NCI-H2171 treated with DMSO at 0.1 percent for 48 hours (cell line): Measurements from ENCODE around the gene APC.

Source experiments
- DNase-seq: peaks from one replicate; lab custom pipeline; 2025; lab: John Stamatoyannopoulos, UW

Gene APC

DNA sequence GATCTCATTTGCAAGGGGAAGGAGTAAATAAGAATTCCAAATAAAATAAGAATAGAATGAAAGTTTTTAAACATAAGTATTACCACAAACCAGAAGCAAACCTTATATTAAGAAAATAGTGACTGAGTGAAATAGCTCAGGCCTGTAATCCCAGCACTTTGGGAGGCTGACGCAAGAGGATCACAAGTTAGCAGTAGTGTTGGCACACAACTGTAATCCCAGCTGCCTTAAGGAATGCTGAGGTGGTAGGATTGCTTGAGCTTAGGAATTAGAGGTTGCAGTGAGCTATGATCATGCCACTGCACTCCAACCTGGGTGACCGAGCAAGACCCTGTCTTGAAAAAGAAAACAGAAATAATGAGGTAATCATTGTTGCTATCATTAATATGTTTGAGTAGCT, 47.0 kb downstream of the APC start:
- no peak for DNase-seq

DNA sequence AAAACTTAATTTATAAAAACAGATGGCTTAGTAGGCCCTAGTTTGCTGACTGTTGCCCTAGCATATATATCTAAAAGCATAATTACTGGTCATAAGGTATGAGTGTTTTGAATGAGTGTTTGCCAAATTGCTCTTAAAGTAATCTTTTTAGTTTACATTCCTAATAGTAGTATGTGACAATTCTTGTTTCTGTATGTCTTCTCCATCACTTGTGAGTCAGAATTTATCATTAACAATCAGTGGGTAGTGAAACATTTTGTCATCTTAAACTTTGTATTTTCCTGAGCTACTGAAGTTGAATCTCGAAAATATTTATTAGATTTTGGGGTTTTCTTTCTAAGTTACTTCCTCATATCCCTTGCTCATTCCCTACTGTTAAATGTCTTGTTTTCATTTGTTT, 49.6 kb downstream of the APC start:
- DNase-seq = no peak

DNA sequence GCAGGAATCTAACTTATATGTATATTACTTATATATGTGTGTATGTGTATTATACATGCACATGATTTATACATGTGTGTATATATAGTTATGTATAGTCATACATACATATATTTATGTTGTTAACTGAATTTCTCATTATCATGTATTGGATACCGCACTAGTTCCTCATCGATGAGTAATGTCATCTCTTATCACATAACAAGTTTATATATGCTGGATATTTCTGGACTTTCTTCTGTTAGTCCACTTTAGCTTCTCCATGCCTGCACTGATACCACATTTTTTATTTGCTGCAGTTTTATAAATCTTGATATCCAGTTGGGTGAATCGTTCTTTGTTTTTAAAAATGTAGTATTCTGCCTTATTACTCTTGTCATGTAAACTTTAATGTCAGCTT, 50.2 kb downstream of the APC start:
- DNase-seq = no peak

DNA sequence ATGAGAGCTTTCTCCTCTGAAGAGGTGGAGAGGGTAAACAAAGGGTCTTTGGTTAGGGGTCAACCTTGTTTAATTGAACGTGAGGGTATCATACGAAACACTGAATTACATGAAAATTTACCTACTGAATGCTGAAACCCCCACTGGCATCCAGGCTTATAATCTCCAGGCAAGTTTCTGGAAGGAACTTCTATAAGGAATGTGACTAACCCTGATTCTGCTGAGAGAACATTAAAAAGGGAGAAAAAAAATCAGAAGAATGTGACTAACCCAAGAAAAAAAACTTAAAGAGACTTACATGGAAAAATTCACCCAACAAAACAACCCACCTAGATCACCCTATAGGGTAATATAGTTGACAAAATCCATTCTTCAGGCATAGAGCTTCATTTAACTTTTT, 55.5 kb downstream of the APC start:
- DNase-seq = no peak

DNA sequence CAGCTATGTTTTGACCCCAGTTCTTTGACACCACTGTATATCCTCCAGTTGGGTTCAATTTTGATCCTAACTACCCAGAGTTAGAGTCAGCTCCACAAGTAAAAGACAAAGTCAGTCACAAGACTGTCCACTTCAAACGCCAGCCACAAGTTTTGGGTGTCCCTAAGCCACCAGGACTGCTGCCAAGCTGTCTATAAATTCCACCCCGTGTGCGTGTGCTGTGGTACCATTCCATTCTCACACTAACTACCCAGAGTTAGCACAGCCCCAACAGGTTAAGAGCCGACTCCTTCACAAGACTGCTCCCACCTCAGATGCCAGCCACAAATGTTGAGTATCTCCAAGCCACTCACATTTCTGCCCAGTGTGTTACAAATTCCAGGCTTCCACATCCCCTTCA, 56.7 kb downstream of the APC start:
- DNase-seq = no peak

DNA sequence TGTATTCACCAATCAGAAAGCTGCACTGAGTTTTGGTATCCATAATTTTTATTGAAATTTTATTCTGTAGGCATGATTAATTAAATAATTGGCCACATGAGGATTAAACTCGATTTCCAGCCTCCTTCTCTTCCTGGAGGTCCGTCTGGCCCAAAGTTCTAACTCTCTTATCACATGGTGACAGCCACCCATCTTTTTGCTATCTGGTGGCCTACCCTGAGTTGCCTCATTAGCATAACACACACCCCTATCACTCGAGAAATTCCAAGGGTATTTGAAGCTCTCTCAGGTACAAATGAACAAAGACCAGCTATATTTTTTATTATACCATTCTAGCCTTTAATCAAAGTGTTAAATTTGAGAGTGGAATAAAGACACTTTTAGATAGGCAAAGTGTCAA, 57.7 kb downstream of the APC start:
- no peak for DNase-seq

DNA sequence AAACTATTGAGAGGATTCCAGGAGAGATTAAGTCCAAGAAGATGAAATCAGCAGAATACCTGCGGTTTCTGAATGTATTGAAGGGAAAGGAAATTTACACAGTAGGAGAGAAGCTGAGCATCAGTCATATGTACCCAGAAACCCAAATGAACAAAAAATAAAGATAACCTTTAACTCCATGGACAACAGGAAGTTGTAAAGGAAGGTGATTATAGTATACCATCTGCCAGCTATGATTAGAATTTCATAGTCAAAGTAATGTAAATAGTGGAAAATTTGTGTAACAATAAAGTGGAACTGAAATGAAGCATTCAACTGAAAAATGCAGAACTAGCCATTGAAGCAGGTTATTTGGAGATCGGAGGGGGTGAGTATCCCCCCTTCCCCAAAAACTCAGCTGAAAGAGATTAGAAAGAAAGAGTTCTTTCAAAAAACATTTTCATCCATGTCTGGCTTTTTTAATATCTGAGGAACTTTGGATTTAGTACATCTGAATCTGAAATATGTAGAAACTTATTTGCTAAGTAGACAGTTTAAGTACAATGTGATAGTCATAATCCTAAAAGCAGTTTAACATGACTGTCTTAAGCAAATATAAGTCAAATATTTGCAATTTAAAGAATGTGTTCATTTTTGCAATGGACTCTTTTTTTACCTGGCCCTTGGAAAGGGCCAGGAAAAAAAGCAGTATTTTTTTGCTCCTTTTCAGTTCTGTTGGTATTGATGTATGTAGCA, 58.4 kb downstream of the APC start:
- DNase-seq = no peak

DNA sequence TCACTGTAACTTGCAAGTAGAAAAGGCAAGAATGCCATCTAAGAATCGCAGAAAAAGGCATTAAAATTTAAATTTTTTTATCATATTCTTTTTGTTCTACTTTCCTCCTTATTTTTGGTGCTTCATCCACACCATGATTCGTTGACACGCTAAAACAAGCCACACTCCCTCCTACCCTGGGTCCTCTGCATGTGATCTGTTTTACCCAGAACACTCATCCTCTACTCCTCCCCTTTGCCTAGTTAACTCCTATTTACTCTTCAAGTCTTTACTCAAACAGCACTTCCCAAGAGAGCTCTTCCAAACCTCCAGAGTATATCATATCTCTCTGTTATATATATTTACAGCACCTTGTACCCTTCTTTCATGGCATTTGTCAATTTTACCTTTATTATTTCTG, 62.0 kb downstream of the APC start:
- peak; percentile 2 for DNase-seq

DNA sequence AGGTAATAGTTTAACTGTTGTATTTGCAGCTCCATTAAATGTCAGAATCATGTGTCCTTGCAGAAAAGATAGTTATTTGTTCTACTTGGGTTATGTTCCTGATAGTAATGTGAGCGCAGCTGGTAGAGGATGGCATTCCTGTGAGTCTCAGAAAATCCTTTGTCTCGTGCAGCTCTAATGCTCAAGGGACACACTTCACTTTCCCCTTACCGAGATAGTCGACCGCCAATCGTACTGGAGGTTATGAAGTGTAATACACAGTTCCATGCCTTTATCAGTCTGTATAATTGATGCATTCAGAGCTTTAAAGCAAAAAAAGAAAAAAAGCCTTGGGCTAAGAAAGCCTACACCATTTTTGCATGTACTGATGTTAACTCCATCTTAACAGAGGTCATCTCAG, 63.2 kb downstream of the APC start:
- peak; percentile 1 for DNase-seq

DNA sequence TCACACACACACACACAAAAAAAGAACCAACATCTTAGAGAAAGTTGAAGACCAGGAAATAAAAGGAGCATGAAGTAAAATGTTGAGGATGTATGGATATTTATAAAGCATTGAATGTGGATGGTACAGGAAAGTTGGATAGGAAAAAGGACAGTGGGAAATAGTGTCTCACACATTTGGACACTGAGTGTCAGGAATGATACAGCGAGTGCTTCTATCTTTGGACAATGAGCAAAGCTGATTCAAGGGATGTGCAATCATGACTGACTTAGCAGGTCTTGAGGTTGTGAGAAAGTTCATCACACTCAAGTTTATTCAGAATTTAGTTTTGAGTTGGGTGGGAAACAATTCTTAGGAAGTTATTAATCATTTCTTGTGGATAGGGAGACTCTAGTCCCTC, 73.3 kb downstream of the APC start:
- DNase-seq = no peak

DNA sequence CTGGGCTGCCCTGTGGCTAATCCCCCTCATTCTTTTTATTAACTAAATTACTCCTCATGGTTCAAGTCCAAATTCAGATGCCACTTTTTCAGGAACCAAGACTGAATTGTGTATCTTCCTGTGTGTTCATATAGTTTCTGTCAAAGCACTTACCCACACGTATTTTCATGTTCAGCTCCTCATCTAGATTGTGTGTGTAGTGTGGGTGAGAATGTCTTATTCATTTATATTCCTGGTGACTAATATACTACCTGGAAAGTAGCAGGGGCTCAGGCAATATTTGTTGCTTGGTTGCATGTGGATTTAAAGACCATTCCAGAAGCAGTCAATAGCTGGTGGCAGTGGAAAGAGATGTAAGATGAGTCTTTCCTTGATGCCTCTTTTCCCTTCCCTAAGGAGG, 74.9 kb downstream of the APC start:
- no peak for DNase-seq

DNA sequence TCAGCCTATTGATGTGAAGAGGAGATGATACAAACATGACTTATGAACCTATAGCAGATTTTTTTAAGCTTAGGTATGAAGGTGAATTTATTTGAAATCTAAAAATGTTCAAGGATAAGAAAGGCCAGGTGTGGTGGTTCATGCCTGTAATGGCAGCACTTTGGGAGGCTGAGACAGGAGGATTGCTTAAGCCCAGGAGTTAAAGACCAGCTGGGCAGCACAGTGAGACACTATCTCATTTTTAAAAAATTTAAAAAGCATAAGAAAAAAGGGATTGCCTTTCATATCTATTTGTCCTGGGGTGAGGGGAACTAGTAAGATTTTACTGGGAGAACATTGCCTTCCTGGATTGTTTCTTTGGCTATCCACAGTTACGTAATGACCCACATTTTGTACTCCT, 82.6 kb downstream of the APC start:
- no peak for DNase-seq

DNA sequence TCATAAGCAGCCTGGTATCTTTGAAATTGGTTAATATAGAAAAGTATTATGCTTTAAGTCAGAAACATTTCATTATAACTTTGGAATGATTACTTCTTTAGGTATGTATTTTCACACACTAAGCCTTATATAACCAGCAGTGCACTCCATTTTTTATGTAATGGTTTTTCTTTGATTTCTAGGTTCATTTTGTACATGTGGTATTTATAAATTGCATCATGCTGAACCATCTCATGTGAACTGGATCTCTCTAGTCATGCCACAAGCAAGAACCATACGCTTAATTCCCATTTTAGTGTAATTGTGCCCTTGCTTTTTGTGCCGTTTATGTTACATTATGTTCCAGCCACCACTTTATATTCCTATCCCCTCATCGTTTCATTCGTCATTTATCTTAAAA, 84.8 kb downstream of the APC start:
- DNase-seq = no peak

DNA sequence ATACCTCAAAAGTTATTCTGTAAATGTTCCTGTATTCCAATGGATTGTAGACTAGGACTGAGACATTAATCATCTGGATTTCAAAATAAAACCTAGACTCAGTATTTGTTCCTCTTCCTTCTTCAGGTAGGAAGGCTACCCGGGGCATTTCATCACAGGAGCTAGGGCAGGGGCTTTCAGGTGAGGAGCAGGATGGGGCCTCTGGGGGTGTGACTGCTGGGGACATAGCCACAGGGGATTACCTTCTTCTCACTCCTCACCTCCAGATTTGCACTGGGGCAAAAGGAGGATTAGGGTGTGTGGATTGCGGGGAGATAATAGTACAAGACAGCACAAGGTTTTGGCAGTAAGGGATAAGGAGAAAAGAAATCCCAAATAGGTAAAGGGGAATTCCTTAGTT, 85.5 kb downstream of the APC start:
- DNase-seq = no peak

DNA sequence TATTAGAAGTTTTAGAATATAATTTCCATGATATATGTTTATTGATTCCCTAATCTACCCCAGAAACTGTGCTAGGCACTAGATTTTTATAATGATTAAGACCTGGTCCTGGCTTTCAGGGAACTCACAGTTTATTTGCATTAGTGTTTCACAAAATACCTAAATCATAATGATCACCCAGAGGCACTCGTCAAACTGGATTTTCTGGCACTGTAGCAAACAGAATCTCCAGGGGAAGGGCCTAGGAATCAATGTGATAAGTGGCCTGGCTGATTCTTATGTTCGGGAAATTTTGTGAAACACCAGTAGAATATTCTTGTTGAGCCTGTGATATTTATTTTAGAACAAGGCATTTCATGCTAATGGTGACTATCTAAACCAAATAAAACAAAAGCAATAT, 86.0 kb downstream of the APC start:
- DNase-seq = no peak

DNA sequence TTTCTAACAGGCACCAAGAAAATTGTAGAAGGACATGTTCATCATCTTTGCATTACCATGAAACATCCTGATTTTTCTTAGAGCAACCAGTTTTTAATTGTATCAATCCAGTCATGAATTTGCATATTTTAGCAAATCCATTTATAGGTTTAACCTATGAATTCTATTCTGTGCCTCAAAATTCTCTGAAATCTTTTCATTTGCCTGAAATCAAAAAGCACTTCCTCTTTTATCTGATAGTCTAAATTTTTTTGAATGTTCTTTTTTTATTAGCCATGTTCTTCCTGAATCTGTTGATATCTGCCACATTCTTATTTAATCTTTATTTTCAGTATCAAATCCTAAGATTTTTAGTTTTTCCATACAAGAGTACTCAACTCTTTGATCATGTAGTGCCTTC, 86.5 kb downstream of the APC start:
- no peak for DNase-seq

DNA sequence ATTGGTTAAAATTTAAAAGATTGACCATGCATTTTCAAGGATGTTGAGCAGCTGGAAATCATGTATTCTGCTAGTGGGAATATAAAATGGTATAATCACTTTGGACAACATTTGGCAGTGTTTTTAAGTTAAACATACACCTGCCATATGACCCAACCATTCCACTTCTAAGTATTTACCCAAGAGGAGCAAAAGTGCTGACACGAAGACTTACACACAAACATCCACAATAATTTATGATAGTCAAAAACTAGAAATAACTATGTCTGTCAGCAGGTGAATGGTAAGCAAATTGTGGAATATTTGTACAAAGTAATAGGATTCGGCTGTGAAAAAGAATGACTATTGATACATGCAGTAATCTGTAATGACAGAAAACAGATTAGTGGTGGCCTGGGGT, 92.7 kb downstream of the APC start:
- DNase-seq = no peak

DNA sequence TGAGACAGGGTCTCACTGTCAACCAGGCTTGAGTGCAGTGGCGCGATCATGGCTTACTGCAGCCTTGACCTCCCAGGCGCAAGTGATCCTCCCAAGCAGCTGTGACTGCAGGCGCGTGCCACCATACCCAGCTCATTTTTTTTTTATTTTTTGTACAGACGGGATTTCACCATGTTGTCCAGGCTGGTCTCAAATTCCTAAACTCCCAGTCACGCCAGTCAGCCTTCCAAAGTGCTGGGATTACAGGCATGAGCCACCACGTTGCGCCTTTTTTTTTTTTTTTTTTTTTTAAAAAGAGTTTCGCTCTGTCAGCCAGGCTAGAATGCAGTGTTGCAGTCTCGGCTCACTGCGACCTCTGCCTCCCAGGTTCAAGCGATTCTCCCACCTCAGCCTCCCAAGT, 96.3 kb downstream of the APC start:
- DNase-seq = no peak

DNA sequence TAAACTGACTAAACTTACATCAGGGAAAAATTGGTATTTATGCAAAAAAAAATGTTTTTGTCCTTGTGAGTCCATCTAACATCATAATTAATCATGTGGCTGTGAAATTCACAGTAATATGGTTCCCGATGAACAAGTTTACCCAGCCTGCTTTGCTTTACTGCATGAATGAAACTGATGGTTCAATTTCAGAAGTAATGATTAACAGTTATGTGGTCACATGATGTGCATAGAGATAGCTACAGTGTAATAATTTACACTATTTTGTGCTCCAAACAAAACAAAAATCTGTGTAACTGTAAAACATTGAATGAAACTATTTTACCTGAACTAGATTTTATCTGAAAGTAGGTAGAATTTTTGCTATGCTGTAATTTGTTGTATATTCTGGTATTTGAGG, 106.8 kb downstream of the APC start:
- no peak for DNase-seq

DNA sequence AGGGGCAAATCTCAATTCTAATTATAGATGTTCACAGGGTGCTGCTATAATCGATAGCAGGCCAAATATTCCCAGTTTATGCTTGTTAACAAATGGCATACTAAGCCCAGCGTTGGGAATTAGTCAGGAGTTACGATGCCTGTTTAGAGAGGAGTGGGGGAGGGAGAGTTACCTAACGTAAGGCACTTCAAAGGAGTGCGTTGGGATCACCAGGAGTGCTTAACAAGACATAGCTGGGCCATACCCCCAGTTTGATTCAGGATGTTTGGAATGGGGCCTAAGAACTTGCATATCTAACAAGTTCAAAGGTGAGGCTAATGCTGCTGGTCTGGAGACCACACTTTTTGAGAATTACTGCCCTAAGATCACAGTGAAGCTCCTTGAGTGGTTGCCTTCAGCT, 108.9 kb downstream of the APC start:
- DNase-seq = no peak

DNA sequence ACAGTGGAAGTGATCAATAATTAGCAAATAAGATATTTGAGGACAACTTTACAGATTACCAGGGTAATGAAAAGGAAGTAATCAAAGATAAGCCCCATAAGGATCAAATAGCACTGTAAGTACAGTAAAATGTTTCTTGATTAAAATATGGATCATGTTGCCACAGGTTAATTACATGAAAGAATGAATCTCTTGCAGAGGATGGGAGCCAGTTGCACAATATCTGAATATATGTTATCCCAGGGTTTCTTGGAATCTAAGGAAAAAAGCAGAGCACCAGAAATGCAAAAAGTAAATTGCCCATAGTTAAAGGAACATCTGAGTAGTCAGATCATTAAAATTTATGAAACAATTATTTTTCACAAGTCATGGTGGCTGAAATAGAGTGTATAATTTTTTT, 109.6 kb downstream of the APC start:
- no peak for DNase-seq

DNA sequence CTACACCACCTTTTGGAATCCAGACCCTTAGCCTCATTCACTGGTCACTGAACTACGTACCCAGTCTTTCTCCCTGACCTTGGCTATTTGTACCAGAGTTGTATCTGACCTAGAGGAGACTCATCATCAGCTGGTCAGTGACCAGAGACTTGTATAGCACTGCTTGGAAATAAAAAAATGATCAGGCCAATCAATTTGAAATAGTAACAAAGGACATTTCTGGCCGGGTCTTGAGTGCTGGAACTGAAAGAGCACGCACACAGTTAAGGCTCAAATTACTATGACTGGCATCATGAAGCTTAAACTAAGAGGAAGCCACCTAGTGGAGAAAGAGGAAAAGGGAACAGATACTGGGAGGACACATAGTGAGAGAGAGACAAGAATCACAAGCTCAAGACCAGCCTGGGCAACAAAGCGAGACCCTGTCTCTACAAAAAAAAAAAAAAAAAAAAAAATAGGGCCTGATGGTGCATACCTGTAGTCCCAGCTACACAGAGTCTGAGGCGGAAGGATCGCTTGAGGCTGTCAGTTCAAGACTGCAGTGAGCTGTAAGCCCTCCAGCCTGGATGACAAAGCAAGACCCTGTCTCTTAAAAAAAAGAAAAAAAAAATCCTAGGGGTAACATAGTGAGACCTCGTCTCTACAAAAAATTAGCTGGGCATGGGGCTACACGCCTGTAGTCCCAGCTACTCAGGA, 110.6 kb downstream of the APC start:
- peak; percentile 73 for DNase-seq

DNA sequence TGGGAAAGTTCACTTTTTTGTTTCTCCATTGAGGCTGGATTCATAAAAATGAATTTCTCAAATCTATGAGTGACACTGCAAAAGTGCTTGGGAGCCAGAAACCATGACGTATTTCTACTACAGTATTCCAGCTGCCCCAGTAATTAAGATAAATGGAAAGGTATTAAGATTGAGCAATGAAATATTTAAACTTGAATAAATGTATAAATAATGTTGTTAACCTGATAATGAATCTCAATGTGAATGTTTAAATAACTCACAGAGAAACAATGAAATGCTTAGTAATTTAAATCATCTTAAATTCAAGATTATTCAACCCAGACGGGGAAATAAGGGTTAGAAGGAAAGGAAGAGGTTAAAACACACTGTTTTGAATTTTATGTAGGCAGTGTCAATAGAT, 112.2 kb downstream of the APC start:
- no peak for DNase-seq

DNA sequence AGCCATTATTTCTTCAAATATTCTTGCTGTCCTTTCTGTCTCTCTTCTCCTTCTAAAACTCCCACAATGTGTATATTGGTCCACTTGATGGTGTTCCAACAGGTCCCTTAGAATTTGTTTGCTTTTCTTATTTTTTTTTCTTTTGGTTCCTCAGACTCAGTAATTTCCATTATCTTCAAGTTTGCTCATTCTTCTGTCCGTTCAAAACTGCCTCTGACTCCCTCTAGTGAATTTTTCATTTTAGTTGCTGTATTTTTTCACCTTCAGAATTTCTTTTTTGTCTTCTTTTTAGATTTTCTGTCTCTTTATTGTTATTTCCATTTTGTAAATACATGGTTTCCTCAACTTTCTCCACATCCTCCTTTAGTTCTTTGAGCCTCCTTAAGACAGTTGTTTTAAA, 117.0 kb downstream of the APC start:
- no peak for DNase-seq
